ENCODE data around the gene ACOT11. TPM values are rescaled to one million over a fixed set of nuclear protein-coding genes. Genes with fewer than 3 reads are reported as not detected.

ACOT11 gene
- total and polyA plus RNA-seq, 12 donors, result 25.8 to 77.2 (median 54.7) TPM

DNA sequence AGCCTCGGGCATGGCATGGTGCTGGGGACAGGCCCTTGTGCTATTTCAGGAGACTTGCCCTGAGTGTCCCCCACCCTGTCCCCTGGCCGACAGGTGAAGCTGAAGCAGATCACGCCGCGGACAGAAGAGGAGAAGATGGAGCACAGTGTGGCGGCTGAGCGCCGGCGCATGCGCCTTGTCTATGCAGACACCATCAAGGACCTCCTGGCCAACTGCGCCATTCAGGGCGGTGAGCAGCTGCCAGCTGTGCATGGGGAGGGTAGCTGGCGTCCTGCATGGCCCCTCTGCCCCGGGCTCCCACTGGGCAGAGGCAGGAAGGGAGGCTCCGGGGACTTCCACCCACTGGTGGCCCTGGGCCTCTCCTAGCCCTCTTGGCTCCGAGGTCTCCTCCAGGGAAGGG, 46.4 kb downstream of the ACOT11 start:
- ATAC-seq (peak in 4 of 8 donors; percentile 6 to 24 (median 17)), DNase-seq (no peak)
- H3K4me1 ChIP-seq, result peaks cover 0 to 42% (median 6%) of the 10 kb centered on the region in 9 donors
- no peaks in the 10 kb centered on the region for H3K27me3 ChIP-seq
- H3K36me3 ChIP-seq, result peaks cover 0 to 66% (median 9%) of the 10 kb centered on the region in 9 donors
- H3K27ac ChIP-seq, result peak overlapping the region in 3 of 10 donors; percentile 3 to 19 (median 15)
- intact Hi-C loops (cut with DNase I), result no loop called here
- WGBS, 2 donors, result 78 to 84% methylated on average over 15 to 16 of the region's 16 CpGs
- TF ChIP-seq, protein P1, sequence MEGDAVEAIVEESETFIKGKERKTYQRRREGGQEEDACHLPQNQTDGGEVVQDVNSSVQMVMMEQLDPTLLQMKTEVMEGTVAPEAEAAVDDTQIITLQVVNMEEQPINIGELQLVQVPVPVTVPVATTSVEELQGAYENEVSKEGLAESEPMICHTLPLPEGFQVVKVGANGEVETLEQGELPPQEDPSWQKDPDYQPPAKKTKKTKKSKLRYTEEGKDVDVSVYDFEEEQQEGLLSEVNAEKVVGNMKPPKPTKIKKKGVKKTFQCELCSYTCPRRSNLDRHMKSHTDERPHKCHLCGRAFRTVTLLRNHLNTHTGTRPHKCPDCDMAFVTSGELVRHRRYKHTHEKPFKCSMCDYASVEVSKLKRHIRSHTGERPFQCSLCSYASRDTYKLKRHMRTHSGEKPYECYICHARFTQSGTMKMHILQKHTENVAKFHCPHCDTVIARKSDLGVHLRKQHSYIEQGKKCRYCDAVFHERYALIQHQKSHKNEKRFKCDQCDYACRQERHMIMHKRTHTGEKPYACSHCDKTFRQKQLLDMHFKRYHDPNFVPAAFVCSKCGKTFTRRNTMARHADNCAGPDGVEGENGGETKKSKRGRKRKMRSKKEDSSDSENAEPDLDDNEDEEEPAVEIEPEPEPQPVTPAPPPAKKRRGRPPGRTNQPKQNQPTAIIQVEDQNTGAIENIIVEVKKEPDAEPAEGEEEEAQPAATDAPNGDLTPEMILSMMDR (IDR thresholded peaks at IDR 0.05), result no peak
- H3K4me3 ChIP-seq, result no peak overlapping the region
- no peaks in the 10 kb centered on the region for H3K9me3 ChIP-seq

DNA sequence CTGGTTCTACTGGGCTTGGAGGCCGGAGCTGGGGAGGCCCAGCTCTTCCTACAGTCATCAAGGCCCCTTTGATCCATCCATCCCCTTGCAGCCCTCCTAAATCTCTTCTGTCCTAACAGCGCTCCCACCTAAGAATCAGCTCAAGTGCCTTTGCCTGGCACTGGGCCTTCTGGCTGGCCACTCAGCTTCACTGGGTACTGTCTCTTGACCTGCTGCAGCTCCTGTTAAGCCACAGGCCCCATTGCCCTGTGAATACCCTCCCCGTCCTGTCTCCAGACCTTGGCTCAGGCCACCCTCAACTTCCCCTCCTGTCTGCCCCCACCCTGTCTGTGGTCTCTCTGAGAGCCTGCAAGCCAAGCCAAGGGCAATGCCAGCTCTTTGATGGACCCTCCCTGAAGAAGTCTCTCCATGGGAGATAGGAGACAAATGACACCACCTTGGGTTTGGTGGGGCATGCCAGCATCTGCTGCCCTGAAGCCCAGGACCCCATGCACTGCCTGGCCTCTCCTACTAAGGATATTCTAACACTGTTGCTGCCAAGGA, 48.0 kb downstream of the ACOT11 start:
- ATAC-seq (peak in 5 of 8 donors; percentile 27 to 52 (median 39)), DNase-seq (no peak)
- no peaks in the 10 kb centered on the region for H3K27me3 ChIP-seq
- no peak overlapping the region for H3K4me3 ChIP-seq
- intact Hi-C loops (cut with DNase I), result no loop called here
- 62 to 74% methylated on average over 3 of the region's 3 CpGs for WGBS, 2 donors
- H3K36me3 ChIP-seq, result peaks cover 0 to 72% (median 9%) of the 10 kb centered on the region in 9 donors
- TF ChIP-seq, protein P1 (IDR thresholded peaks at IDR 0.05), result no peak
- H3K27ac ChIP-seq, result peak overlapping the region in 5 of 10 donors; percentile 22 to 48 (median 35)
- H3K9me3 ChIP-seq, result no peaks in the 10 kb centered on the region
- H3K4me1 ChIP-seq, result peaks cover 0 to 35% (median 0%) of the 10 kb centered on the region in 9 donors

DNA sequence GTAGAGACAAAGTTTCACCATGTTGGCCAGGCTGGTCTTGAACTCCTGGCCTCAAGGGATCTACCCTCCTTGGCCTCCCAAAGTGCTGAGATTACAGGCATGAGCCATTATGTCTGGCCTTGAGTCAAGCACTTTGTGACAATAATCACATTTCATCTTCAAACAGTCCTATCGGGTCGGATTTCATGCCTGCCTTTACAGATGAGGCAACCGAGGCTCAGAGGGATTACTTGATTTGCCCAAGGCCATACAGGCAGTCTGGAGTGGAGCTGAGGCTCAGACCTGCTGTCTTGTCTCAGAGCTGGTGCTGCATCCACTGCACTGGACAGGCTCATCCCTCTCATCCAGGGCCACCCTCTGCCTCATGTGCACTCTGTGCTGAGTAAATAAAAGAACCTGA, 48.7 kb downstream of the ACOT11 start:
- WGBS, 2 donors, result 80 to 84% methylated on average over 3 of the region's 3 CpGs
- Histone ChIP-seq H3K36me3 (peaks cover 0 to 71% (median 9%) of the 10 kb centered on the region in 9 donors), H3K9me3 (no peaks in the 10 kb centered on the region), H3K27ac (no peak overlapping the region), H3K4me3 (no peak overlapping the region), H3K4me1 (peaks cover 0 to 42% (median 0%) of the 10 kb centered on the region in 9 donors), H3K27me3 (no peaks in the 10 kb centered on the region)
- TF ChIP-seq, protein P1 (IDR thresholded peaks at IDR 0.05), result no peak
- ATAC-seq (no peak), DNase-seq (no peak)
- intact Hi-C loops (cut with DNase I), result no loop called here

DNA sequence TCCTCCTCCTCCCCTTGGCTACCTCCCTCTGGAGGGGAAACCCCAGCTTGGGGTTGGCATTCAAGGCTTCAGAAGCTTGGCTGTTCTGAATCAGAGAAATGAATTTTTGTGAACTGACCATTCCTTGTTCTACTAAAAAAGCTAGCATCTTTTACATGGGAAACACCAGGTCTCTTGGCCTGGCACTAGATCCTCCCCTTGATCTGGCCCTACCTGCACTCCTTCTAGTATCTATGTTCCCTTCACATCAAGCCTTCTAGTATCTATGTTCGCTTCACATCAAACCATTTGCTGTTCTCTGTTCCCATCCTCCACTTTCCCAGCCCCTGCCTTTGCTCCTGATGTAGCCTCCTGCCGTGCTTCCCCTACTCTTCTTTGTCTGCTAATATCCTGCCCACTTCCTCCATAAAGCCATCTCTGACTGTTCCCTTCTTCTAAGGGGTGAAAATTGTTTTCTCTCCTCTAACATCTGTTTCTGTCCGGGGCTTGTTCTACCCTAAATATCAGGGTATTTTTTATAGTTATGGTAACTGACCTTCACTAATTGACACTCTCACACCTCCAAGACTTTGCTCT, 49.5 kb downstream of the ACOT11 start:
- DNase-seq (no peak), ATAC-seq (no peak)
- Histone ChIP-seq H3K36me3 (peaks cover 0 to 72% (median 9%) of the 10 kb centered on the region in 9 donors), H3K27ac (no peak overlapping the region), H3K4me3 (no peak overlapping the region), H3K9me3 (no peaks in the 10 kb centered on the region), H3K27me3 (no peaks in the 10 kb centered on the region), H3K4me1 (peaks cover 0 to 42% (median 0%) of the 10 kb centered on the region in 9 donors)
- TF ChIP-seq, protein P1 (IDR thresholded peaks at IDR 0.05), result no peak
- 74 to 81% methylated on average over 3 of the region's 3 CpGs for WGBS, 2 donors
- intact Hi-C loops (cut with DNase I), result no loop called here

Measured in heart right ventricle (tissue), 16 donors.